ENCODE results near the gene PPP1R37. TPM values are rescaled to one million over a fixed set of nuclear protein-coding genes. Genes with fewer than 3 reads are reported as not detected.

PPP1R37 gene
- total and polyA plus RNA-seq, 2 donors (not counting 3 experiments of a cell fraction or from before 2014, with no cell fraction given) = 16.2 to 27.1 TPM

DNA sequence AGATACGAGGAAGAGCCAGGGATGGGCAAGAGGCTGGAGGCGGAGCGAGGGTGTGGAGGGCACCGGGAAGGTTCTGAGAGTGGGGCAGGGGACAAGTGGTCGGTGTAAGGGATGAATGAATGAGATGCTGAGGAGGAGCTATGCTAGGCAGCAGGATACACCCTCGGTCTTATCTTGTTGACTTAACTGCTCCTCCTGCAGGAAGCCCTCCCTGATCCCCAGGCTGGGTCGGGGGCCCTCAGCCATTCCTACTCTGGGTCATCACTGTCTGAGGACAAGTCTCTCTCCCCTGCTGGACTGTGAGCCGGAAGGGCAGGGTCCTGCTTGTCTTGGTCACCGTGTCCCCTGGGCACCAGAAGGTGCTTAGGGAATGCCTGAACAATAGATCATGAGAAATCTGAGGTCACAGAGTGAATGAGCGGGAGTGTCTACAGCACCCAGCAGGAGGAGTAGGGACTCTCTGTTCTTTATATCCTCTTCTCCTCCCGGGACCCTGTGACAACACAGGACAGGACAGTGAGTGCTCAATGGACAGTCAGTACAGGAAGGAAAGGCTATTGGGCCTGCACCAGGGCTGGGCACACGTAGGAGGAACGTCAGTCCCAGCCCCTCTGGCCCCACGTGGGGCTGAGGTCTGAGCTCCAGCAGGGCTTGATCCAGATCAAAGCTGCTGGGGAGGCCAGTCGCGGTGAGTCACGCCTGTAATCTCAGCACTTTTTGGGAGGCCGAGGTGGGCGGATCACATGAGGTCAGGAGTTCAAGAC lies 61.3 kb downstream of the PPP1R37 start:
- no peak overlapping the region for H3K9ac ChIP-seq (replicated peaks; ENCODE audit: extremely low read depth, insufficient read depth, low read length)
- H3K27ac ChIP-seq (ENCODE audit: insufficient read depth, low read depth, low read length) = no peak overlapping the region
- TF ChIP-seq MYC (IDR thresholded peaks at IDR 0.05; ENCODE audit: low read depth, low read length) (no peak), GATA2 (IDR thresholded peaks at IDR 0.05; ENCODE audit: insufficient read depth, insufficient read length, low read depth, low read length) (no peak), POLR2A (IDR thresholded peaks at IDR 0.05; ENCODE audit: low read depth, low read length) (no peak), JUN (IDR thresholded peaks at IDR 0.05; ENCODE audit: borderline replicate concordance, insufficient read depth, insufficient read length, low read depth) (no peak), FOS (IDR thresholded peaks at IDR 0.05; ENCODE audit: borderline replicate concordance, insufficient read depth, low read length) (no peak)
- no peaks in the 10 kb centered on the region for H3K79me2 ChIP-seq (ENCODE audit: control insufficient read depth, insufficient read depth, low read length)
- H2AFZ ChIP-seq (ENCODE audit: low read depth, low read length) = peak overlapping the region; percentile 67
- no peak overlapping the region for H3K4me3 ChIP-seq (replicated peaks in 1 of 3; ENCODE audit: insufficient read depth in 1 of 3, low read depth in 1 of 3, low read length in 3 of 3)
- FAIRE-seq = peak; percentile 18
- dilution Hi-C loops (cut with MboI; ENCODE audit: extremely low pct_ligation_motif_present, low sequenced_read_pairs) = no loop called here
- CTCF ChIA-PET = interaction anchor here (1.0 to 1.8 kb wide), 6 partner anchors 8 to 184 kb away, joined by 3 to 8 read pairs (median 4); partner anchors contain the start of genes BLOC1S3 and TRAPPC6A
- peaks cover 21% of the 10 kb centered on the region for H3K4me1 ChIP-seq (ENCODE audit: control insufficient read depth, extremely low read depth, insufficient read depth, low read length)
- intact Hi-C loops (cut with micrococcal nuclease) = no loop called here
- peak; percentile 13 for DNase-seq (ENCODE audit: low read depth, low spot score)
- no peaks in the 10 kb centered on the region for H4K20me1 ChIP-seq (replicated peaks; ENCODE audit: control insufficient read depth, extremely low read depth, insufficient read depth, low read length)
- peaks cover 6 to 15% of the 10 kb centered on the region in 2 experiments for H3K27me3 ChIP-seq (ENCODE audit: control insufficient read depth in 2 of 2, insufficient read depth in 2 of 2, low read length in 2 of 2)
- no peaks in the 10 kb centered on the region for H3K9me3 ChIP-seq (replicated peaks; ENCODE audit: control insufficient read depth, insufficient read depth, low read length)
- H3K36me3 ChIP-seq (ENCODE audit: control insufficient read depth in 2 of 2, extremely low read depth in 1 of 2, insufficient read depth in 2 of 2, low read length in 2 of 2) = no peaks in the 10 kb centered on the region
- BruUV-seq (replicated peaks) = no TSS peak
- H3K9me1 ChIP-seq (replicated peaks; ENCODE audit: control insufficient read depth, extremely low read depth, insufficient read depth, low read length) = no peaks in the 10 kb centered on the region
- POLR2A ChIA-PET = no interaction called here
- H3K4me2 ChIP-seq (ENCODE audit: insufficient read depth, low read length) = peak overlapping the region; percentile 15

DNA sequence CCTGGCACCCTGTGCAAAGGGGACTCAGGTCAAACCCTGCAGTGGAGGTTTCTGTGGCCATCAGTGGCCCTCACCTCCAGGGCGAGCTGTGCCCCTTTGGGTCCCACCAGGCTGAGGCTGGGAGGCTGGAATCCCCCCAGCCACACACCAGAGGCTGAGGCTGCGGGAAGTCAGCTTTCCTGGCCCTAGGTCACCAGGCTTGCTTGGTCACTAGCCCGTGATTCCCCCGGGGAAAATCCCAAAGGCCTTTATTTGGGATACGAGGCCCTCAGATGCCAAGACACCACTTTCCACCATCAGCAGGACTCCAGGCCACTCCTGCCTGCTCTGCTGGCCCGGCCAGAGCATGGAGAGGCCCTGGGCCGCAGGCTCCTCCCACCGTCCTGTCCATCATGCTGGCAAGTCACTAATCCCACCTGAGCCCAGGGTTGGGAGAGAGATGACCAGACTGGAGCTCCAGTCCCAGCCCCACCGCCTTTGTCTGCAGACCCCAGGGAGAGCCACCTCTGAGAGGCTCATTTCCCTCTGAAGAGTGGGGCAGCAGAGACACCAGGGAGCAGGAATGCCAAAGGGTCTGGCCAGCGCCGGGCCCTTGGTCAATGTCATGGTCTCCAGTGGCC lies 63.1 kb downstream of the PPP1R37 start:
- Histone ChIP-seq H3K4me2 (ENCODE audit: insufficient read depth, low read length) (no peak overlapping the region), H3K9me3 (replicated peaks; ENCODE audit: control insufficient read depth, insufficient read depth, low read length) (no peaks in the 10 kb centered on the region), H3K27me3 (ENCODE audit: control insufficient read depth in 2 of 2, insufficient read depth in 2 of 2, low read length in 2 of 2) (peaks cover 6 to 15% of the 10 kb centered on the region in 2 experiments), H4K20me1 (replicated peaks; ENCODE audit: control insufficient read depth, extremely low read depth, insufficient read depth, low read length) (no peaks in the 10 kb centered on the region), H3K9me1 (replicated peaks; ENCODE audit: control insufficient read depth, extremely low read depth, insufficient read depth, low read length) (no peaks in the 10 kb centered on the region), H3K79me2 (ENCODE audit: control insufficient read depth, insufficient read depth, low read length) (no peaks in the 10 kb centered on the region), H3K36me3 (ENCODE audit: control insufficient read depth in 2 of 2, extremely low read depth in 1 of 2, insufficient read depth in 2 of 2, low read length in 2 of 2) (no peaks in the 10 kb centered on the region), H3K4me1 (ENCODE audit: control insufficient read depth, extremely low read depth, insufficient read depth, low read length) (peaks cover 21% of the 10 kb centered on the region), H3K9ac (replicated peaks; ENCODE audit: extremely low read depth, insufficient read depth, low read length) (no peak overlapping the region), H3K4me3 (replicated peaks in 1 of 3; ENCODE audit: insufficient read depth in 1 of 3, low read depth in 1 of 3, low read length in 3 of 3) (no peak overlapping the region), H3K27ac (ENCODE audit: insufficient read depth, low read depth, low read length) (no peak overlapping the region), H2AFZ (ENCODE audit: low read depth, low read length) (no peak overlapping the region)
- dilution Hi-C loops (cut with MboI; ENCODE audit: extremely low pct_ligation_motif_present, low sequenced_read_pairs) = no loop called here
- DNase-seq (ENCODE audit: low read depth, low spot score) = no peak
- no TSS peak for BruUV-seq (replicated peaks)
- TF ChIP-seq GATA2 (IDR thresholded peaks at IDR 0.05; ENCODE audit: insufficient read depth, insufficient read length, low read depth, low read length) (no peak), POLR2AphosphoS5 (IDR thresholded peaks at IDR 0.05; ENCODE audit: insufficient read depth, low read depth, low read length) (no peak), FOS (IDR thresholded peaks at IDR 0.05; ENCODE audit: borderline replicate concordance, insufficient read depth, low read length) (no peak), JUN (IDR thresholded peaks at IDR 0.05; ENCODE audit: borderline replicate concordance, insufficient read depth, insufficient read length, low read depth) (no peak), EZH2 (IDR thresholded peaks at IDR 0.05; ENCODE audit: borderline replicate concordance, low read depth, low read length, severe bottlenecking) (no peak), POLR2A (IDR thresholded peaks at IDR 0.05; ENCODE audit: low read depth, low read length) (no peak), MYC (IDR thresholded peaks at IDR 0.05; ENCODE audit: low read depth, low read length) (no peak)
- TF ChIP-seq, protein P1, sequence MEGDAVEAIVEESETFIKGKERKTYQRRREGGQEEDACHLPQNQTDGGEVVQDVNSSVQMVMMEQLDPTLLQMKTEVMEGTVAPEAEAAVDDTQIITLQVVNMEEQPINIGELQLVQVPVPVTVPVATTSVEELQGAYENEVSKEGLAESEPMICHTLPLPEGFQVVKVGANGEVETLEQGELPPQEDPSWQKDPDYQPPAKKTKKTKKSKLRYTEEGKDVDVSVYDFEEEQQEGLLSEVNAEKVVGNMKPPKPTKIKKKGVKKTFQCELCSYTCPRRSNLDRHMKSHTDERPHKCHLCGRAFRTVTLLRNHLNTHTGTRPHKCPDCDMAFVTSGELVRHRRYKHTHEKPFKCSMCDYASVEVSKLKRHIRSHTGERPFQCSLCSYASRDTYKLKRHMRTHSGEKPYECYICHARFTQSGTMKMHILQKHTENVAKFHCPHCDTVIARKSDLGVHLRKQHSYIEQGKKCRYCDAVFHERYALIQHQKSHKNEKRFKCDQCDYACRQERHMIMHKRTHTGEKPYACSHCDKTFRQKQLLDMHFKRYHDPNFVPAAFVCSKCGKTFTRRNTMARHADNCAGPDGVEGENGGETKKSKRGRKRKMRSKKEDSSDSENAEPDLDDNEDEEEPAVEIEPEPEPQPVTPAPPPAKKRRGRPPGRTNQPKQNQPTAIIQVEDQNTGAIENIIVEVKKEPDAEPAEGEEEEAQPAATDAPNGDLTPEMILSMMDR (IDR thresholded peaks at IDR 0.05; ENCODE audit: extremely low read depth in 1 of 2, insufficient read depth in 1 of 2, low read depth in 1 of 2, low read length in 2 of 2) = no peak
- TF ChIP-seq, protein P2, sequence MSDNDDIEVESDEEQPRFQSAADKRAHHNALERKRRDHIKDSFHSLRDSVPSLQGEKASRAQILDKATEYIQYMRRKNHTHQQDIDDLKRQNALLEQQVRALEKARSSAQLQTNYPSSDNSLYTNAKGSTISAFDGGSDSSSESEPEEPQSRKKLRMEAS (IDR thresholded peaks at IDR 0.05; ENCODE audit: insufficient read depth, insufficient read length) = no peak
- CTCF ChIA-PET = no interaction called here
- POLR2A ChIA-PET = no interaction called here
- no peak for FAIRE-seq
- intact Hi-C loops (cut with micrococcal nuclease) = no loop called here

Measured in endothelial cell of umbilical vein (primary cell).